Left renal cortex interstitium (tissue), 4 donors: Measurements from ENCODE around the gene VLDLR. TPM values are rescaled to one million over a fixed set of nuclear protein-coding genes. Genes with fewer than 3 reads are reported as not detected.

Experiments
- DNase-seq, 4 donors: peaks; one replicate each; pipeline ENCODE4 v3.0.0-alpha.2; 2013; ENCODE audit warnings: low read depth in 4 of 4, low spot score in 2 of 4, missing footprints in 1 of 4
- polyA plus RNA-seq, 4 donors: library from polyadenylated mRNA; unstranded; fragments of 120-200 nt; gene quantifications; one replicate each; pipeline ENCODE4 v1.2.1, GENCODE V29; 2013; ENCODE audit not compliant: insufficient read length in 4 of 4

Gene VLDLR
- polyA plus RNA-seq, 4 donors, result 31.8 to 37.8 (median 32.2) TPM

- DNase-seq, result peak; percentile 39 to 60 (median 56)
Observed at GRCh38 chr9:2620919-2621721, 467 bp upstream of the VLDLR start.

- peak in 3 of 4 donors; percentile 42 to 52 (median 45) for DNase-seq
Observed at GRCh38 chr9:2622461-2623287, 1.1 kb downstream of the VLDLR start.

- peak; percentile 41 to 71 (median 56) for DNase-seq
Observed at GRCh38 chr9:2623288-2624050, 1.9 kb downstream of the VLDLR start.

- no peak for DNase-seq
Observed at GRCh38 chr9:2624051-2624682, 2.6 kb downstream of the VLDLR start.

GRCh38 chr9:2625427-2625826, 3.8 kb downstream of the VLDLR start:
- DNase-seq, result no peak

- no peak for DNase-seq
Observed at GRCh38 chr9:2628919-2629318, 7.3 kb downstream of the VLDLR start.

GRCh38 chr9:2630158-2630557, 8.6 kb downstream of the VLDLR start:
- DNase-seq, result no peak

- no peak for DNase-seq
Observed at GRCh38 chr9:2631263-2631662, 9.7 kb downstream of the VLDLR start.

GRCh38 chr9:2634153-2634552, 12.6 kb downstream of the VLDLR start:
- DNase-seq, result no peak

- DNase-seq, result no peak
Observed at GRCh38 chr9:2634818-2635217, 13.2 kb downstream of the VLDLR start.

GRCh38 chr9:2635922-2636321, 14.3 kb downstream of the VLDLR start:
- no peak for DNase-seq

GRCh38 chr9:2637390-2637789, 15.8 kb downstream of the VLDLR start:
- no peak for DNase-seq

GRCh38 chr9:2638871-2639673, 17.5 kb downstream of the VLDLR start:
- no peak for DNase-seq

GRCh38 chr9:2639786-2640185, 18.2 kb downstream of the VLDLR start:
- no peak for DNase-seq

GRCh38 chr9:2640570-2640969, 19.0 kb downstream of the VLDLR start:
- no peak for DNase-seq

- DNase-seq, result no peak
Observed at GRCh38 chr9:2641033-2641432, 19.4 kb downstream of the VLDLR start.

GRCh38 chr9:2642068-2642467, 20.5 kb downstream of the VLDLR start:
- no peak for DNase-seq

- no peak for DNase-seq
Observed at GRCh38 chr9:2645569-2645968, 24.0 kb downstream of the VLDLR start.

- DNase-seq, result no peak
Observed at GRCh38 chr9:2655411-2655901, 33.9 kb downstream of the VLDLR start.

GRCh38 chr9:2657427-2657826, 35.8 kb downstream of the VLDLR start:
- no peak for DNase-seq
